Activated T-helper 1 cell treated with anti-CD3 and anti-CD28 coated beads, Interleukin-2, amount 50 U/mL, for 16 hours (primary cell): ENCODE results near the gene CNDP2.
"Not testable (repeated sequence)": the region's sequence is repeated elsewhere in the genome, so short reads cannot be mapped to it uniquely, and the experiment has no call there.

Experiments used
- DNase-seq, 2 donors: peaks; one replicate each; pipeline ENCODE4 v3.0.0-alpha.2; 2020; ENCODE audit warnings: low read depth in 1 of 2, low spot score in 1 of 2

Gene CNDP2

GRCh38 chr18:74500372-74500771 is 4.2 kb downstream of the CNDP2 start:
- no peak for DNase-seq

- DNase-seq, result not testable (repeated sequence)
Measured at GRCh38 chr18:74500774-74501173, 4.6 kb downstream of the CNDP2 start.

GRCh38 chr18:74501386-74501785 is 5.2 kb downstream of the CNDP2 start:
- no peak for DNase-seq

DNA sequence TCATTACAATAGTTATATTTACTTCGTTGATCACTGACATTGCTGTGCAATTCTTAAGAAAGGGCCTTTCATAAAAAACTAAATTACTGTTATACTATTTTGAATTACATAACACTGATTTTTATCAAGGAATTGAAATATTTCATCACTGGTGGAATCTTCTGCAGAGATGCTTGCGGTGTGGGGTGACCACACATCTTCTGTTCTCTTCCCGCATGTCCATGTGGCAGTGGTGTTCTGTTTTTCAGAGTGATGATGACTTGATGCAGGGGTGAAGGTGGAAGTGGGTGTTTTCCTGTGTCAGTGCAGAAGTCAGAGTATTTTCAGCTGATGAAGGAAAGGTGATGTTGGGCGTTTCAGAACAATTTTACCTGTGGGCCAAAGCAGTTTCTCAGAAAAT is 7.0 kb downstream of the CNDP2 start:
- DNase-seq, result no peak

DNA sequence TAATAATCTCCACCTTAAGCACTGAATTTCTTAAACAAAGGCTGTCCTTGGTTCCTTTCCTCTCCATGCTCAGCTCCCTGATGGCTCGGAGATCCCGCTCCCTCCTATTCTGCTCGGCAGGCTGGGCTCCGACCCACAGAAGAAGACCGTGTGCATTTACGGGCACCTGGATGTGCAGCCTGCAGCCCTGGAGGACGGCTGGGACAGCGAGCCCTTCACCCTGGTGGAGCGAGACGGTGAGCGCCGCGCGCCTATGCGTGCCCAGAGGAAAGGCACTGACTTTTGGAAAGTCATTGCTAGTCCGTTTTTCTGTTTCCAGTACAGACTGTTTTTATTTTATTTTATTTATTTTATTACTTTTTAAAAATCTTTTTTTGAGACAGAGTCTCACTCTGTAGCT is 9.6 kb downstream of the CNDP2 start:
- DNase-seq, result no peak

DNA sequence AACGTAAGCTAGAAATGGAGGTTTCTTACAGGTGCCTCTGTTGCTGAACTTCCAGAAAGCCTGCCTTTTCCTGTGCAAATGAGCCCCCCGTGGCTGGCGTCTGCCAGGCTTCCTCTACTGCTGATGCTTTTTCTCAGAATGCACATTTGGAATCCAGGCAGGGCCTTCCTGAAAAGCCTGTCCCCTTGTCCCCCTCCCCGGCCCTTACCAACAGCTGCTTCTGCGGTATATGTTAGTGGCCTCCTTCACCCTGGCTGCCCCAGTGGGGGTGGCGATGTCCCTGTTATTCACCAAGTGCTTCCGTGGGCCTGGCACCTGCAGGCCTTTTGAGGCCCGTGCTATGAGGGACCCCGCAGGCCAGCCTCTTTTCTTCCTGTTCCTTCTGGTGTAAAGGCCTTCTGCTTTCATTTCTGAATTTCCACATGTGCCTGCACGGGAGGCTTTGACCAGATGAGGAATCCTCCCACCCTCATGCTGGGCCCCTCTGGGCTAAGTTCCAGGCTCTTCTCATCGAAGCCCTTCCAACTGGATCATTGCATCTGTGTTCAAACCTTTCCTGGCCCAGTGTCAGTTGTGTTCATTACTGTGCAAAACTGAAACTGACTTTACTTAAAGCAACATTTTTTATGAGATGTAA is 10.4 kb downstream of the CNDP2 start:
- DNase-seq, result no peak

DNA sequence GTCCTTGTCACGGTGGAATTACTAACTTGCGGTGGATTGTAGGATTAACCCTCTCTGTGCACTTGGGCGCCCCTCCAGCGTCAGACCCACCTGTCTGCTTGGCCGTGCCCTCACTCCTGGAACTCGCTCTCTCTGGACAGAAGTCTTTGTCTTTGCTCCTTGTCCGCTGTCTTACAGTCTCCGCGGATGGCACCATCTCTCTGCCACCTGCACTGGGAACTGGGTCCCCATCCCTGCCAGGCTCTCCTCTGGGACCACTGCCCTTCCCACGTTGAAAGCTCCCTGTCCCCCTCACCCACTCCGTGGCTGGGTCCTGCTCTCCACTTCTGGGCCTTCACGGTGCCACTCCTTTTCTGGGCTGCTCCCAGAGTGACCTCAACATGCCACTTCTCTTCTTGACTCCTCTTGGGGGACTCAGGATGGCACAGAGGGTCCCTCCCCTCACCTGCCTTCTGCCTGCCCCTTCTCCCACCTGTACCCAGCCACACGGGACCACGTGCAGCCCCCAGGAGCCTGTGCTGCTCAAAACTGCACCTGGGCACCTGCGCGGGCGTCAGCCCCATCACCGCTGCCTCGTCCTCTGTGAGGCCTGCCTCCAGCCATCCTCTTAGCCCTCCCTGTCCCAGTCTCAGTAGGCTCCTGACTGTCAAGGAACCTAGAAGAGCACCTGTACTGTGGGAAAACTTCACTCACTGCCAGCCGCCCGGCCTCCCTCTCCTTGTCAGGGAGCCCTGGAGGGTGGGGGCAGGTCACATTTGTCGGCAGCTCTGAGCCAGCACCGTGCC is 11.1 kb downstream of the CNDP2 start:
- DNase-seq, result no peak

DNA sequence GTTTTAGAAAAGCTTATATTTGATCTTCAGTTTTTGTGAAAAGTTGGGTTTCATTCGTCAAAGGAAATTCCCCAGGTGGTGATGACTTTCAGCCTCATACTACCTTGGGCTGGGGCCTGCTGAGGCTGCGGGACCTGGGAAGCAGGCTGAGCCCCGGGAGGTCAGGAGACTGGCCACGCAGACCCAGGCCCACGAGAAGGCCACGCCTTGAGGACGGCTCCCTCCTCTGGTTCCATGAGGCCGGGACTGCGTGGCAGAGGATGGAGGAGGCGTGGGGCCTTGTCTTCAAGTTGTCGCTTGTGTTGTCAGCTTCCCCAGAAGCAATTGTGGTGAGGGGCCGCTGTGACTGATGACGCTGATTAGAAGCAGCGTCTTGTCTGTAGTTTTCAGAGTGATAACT is 11.8 kb downstream of the CNDP2 start:
- no peak for DNase-seq

DNA sequence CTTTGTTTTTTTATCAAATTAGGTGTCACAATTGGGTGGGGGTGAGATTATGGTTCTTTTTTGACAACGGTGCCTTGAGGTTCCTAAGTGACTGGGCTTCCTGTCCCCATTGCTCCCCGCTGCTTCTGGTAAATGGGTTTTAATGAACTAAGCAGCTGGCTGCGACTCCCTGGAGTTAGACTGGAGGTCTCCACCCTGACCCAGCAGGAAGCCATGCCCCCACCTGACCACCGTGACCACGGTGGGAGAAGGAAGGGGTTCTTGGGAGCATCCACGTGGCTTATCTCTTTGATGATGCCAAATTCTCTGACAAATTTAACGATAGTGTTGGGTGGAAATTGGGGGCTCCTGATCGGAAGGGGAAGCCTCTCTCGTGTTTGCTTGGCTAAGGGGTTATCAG is 12.2 kb downstream of the CNDP2 start:
- no peak for DNase-seq

GRCh38 chr18:74508821-74509225 is 12.7 kb downstream of the CNDP2 start:
- DNase-seq, result no peak

GRCh38 chr18:74509856-74510769 is 13.9 kb downstream of the CNDP2 start:
- no peak for DNase-seq

GRCh38 chr18:74510770-74511095 is 14.6 kb downstream of the CNDP2 start:
- DNase-seq, result no peak

GRCh38 chr18:74511823-74512222 is 15.7 kb downstream of the CNDP2 start:
- DNase-seq, result no peak

DNA sequence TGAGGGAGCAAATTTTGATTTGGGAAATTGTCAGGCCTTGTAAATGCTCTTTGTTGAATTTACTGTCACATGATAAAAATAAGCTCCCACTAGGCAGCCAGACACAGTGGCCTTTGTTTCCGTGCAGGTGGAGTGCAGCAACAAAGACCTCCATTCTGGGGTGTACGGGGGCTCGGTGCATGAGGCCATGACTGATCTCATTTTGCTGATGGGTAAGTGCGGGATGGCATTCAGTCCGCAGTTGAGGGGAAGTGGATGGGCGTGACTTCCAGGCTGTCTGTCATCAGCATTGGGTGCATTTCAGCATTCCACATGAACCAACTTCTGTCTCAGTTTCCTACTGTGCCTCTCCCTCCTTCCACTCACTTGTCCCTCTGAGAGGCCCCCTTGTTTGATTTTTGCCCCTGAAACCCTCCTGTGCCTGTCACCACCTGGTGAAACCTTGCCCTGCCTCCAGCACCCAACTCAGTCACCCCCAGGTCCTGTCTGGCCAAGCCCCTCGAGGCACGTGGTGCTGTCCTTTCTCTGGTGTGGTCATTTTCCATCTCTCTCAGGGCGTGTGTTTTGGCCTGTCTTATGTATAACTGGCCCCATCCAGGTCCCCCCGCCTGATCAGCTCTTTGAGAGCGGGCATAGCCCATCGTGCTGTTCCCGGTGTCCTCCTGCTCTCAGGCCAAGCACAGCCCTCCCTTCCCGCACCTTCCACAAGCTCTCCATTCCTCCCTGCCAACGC is 16.3 kb downstream of the CNDP2 start:
- DNase-seq, result no peak

DNA sequence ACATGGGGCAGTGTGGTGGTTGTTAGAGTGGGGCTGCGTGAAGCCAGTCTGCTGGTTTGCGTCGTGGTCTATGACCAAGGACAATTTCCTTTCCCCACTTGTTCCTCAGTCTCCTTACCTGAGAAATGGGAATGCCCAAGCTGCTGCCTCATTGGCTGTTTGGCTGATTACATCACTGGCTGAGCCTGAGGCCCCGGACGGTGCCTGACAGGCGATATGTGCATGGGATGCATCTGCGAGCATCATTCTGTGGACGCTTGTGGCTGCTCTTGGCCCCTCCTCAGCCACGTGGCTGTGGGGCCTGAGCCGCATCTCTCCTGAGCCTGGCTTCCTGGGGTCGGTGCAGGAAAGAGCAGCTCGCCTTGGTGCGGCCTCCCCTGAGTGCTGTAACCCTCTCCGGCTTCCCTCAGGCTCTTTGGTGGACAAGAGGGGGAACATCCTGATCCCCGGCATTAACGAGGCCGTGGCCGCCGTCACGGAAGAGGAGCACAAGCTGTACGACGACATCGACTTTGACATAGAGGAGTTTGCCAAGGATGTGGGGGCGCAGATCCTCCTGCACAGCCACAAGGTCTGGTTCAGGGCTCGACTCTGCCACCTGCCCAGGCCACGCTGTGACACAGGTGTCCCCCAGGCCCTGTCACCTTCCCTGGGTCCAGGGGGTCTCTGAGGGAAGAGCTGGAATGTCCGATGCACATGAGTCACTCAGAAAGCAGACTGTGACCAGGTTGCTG is 17.2 kb downstream of the CNDP2 start:
- DNase-seq, result no peak

GRCh38 chr18:74513883-74514205 is 17.7 kb downstream of the CNDP2 start:
- DNase-seq, result no peak

GRCh38 chr18:74514860-74515495 is 18.8 kb downstream of the CNDP2 start:
- no peak for DNase-seq

DNA sequence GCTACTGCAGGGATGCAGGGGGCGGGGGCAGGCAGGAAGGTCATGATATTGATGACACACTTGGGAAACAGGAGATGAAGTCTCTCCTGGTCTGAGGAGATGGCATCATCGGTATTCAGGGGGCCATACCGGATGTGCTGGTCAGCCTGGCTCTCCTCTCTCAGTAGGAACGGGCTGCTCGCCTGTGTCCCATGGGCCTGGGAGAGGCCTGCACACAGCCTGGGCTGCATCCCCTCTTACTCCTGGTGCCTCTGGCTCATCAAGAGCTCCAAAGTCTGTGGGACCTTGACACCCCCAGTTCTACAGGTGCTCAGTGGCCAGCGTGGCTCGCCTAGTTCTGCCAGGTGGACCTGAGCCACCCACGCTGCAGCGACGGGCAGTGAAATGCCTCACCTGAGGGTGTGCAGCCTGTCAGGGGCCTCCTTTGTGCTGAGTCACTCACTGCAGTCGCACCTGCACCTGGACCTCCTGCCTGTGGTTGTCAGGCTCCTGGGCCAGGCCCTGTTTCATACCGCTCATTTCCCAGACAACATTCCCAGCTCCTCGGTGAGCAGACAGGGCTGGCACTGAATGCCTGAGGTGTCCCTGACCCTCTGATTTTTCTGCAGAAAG is 19.6 kb downstream of the CNDP2 start:
- DNase-seq, result no peak

DNA sequence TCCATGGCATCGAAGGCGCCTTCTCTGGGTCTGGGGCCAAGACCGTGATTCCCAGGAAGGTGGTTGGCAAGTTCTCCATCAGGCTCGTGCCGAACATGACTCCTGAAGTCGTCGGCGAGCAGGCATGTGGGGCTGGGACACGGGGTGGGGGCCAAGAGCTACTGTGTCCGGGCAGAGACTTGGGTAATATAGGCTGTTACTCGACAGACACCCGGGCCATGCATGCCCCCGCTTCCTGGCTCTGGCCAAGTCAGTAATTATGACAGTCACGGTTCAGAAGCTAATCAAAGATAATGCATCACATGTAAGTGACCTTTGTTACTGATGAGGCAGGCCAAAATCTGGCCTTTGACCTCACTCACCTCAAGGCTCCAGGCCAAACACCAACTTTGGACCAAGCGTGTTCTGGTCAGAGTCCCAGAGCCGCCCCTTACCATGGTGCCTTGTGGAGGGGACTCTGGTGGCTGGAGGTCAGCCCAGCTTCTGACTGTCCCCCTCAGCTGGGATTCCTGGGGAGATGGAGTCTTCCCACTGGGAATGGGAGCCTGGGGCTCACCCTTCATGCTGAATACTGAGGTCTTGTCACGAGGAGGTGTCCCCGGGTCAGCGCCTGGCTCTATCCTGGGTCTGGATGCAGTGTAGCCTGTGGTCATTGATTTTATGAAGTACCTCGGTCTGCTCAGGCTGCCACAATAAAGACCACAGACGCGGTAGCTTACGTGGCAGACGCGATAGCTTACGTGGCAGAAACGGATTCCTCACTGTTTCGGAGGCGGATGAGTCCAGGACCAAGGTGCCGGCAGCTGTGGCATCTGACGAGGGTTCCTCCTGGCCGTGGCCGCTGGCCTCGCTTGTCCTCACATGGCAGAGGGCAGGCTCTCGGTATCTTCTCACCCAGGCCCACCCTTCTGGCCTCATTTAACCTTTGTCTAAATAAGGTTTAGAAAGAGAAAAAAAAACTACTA is 20.4 kb downstream of the CNDP2 start:
- no peak for DNase-seq
